ENCODE measurements around the gene CAMSAP2.

CAMSAP2 gene, protein sequence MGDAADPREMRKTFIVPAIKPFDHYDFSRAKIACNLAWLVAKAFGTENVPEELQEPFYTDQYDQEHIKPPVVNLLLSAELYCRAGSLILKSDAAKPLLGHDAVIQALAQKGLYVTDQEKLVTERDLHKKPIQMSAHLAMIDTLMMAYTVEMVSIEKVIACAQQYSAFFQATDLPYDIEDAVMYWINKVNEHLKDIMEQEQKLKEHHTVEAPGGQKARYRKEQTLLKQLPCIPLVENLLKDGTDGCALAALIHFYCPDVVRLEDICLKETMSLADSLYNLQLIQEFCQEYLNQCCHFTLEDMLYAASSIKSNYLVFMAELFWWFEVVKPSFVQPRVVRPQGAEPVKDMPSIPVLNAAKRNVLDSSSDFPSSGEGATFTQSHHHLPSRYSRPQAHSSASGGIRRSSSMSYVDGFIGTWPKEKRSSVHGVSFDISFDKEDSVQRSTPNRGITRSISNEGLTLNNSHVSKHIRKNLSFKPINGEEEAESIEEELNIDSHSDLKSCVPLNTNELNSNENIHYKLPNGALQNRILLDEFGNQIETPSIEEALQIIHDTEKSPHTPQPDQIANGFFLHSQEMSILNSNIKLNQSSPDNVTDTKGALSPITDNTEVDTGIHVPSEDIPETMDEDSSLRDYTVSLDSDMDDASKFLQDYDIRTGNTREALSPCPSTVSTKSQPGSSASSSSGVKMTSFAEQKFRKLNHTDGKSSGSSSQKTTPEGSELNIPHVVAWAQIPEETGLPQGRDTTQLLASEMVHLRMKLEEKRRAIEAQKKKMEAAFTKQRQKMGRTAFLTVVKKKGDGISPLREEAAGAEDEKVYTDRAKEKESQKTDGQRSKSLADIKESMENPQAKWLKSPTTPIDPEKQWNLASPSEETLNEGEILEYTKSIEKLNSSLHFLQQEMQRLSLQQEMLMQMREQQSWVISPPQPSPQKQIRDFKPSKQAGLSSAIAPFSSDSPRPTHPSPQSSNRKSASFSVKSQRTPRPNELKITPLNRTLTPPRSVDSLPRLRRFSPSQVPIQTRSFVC (N-terminal part only)

DNA sequence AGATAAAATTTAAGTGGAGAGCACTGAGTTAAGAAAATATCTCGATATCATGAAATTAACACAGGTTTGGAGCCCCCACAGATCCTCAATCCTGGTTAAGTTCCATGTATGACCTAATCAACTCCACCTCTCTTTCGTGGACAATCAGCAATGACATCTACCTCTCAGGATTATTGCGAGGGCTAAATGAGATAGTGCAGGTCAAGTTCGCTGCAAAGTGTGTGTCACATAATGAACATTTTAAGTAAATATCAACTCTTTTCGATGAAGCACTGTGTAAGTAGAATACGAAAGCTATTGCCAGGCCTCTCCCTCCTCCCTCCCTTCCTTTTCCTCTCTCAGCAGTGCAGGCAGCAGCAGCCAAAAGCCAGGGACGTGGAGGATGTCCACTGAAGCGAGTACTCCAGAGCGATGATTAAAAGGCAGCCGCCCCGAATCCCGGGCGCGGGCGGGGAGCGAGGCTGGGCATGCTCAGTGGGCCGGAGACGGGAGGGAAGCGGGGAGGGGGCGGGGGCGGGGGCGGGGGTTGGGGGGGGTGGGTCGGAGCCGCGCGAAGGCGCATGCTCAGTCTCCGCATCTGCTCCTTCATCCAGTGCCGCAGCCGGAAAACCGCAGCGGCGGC lies at the start of gene CAMSAP2:
Gene CAMSAP2, plus strand, starts transcription at position 567 of the 622 bp plus-strand sequence. CDS start 935 bp downstream, outside the sequence.
- DNase-seq = peak in 13 of 14 donors; percentile 77 to 99 (median 93)

DNA sequence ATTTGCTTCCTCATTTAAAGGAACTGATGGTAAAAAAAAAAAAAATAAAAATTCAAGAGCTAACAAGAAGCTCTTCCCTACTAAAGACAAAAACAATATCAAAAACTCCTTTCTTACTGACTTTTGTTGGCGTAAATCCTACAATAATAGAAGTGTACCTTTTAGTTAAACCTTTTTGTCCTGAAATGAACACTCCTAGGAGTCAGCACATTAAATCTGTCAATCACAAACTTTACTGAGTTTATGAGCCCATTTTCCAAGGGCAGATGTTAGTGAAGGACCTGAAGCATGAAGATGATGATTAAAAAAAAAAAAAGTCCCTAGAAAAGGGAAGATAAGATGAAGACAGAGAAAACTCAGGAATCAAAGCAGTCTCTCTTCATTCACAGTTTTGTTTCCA lies 46.4 kb upstream of the CAMSAP2 start:
- DNase-seq = no peak

DNA sequence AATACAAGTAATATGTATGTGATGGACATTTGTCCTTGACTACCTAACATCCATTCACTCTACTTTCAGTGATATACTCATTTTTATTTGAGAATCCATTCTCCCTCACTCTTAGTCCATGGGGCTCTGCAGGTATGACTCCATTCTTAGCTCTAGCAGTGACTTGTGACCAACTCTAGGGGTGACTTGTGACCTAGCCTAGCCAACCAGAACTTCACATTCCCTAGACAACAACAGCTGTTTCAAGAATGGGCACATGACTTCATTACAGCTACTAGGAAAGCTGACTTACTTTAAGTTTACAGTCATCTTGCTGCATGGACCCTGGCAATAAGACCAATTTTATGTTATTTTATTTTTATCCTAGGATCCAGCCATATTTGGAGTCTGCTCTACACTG lies 45.4 kb upstream of the CAMSAP2 start:
- no peak for DNase-seq

GRCh38 chr1:200694738-200695137 lies 44.0 kb upstream of the CAMSAP2 start:
- no peak for DNase-seq

- DNase-seq = no peak
These were observed 38.8 kb upstream of the CAMSAP2 start for GRCh38 chr1:200699871-200700270.

- no peak for DNase-seq
These were observed 33.6 kb upstream of the CAMSAP2 start for GRCh38 chr1:200704986-200705500.

DNA sequence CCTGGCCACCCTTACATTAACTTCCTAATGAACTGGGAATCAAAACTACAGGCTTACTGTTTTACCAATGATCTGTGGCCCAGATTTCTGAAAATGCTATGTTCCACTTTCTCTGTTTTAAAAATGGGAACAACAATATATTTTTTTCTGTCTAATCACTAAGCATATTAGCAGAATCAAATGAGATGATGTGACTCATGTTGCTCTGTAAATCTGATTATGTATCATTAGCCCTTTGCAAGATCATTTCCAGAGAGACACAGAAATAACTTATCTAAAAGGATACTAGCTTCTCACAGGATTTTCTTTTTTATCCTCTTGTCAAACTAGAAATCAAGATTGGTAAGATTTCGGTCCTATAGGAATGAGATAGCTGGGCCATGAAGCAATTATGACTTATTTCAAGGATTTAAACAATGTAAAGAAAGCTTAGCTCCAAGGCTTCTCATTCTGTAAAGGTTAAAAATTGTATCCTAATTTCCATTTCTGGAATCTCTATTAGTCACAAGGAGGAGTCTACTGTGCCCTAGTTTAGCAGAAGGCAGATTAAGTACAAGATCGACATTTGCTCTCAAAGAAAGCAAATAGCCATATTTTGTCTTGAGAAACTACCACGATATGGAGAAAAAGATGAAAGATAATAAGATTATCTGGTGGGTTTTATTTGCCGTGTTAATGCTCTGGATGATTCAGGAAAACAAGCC lies 32.4 kb upstream of the CAMSAP2 start:
- DNase-seq = no peak

GRCh38 chr1:200707116-200707515 lies 31.6 kb upstream of the CAMSAP2 start:
- DNase-seq = no peak

- no peak for DNase-seq
These were observed 30.5 kb upstream of the CAMSAP2 start for GRCh38 chr1:200708161-200708560.

GRCh38 chr1:200708769-200709168 lies 29.9 kb upstream of the CAMSAP2 start:
- no peak for DNase-seq

GRCh38 chr1:200710166-200710565 lies 28.5 kb upstream of the CAMSAP2 start:
- DNase-seq = no peak

GRCh38 chr1:200714504-200715187 lies 24.0 kb upstream of the CAMSAP2 start:
- DNase-seq = no peak

DNA sequence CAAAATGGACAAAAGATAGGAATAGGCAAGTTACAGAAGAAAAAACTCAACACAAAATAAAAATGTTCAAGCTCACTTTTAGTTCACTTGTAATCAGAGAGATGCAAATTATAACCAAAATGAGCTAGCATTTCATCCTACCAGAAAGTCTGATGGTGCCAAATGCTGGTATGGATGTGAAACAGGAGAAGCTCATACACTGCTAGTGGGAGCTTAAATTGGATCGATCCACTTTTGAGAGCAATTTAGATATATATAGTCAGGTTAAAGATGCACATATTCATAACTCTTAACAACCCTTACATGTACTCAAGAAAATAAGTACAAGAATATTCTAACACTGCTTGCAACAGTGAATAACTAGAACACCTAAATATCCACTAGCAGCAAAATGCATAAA lies 18.5 kb upstream of the CAMSAP2 start:
- DNase-seq = no peak

DNA sequence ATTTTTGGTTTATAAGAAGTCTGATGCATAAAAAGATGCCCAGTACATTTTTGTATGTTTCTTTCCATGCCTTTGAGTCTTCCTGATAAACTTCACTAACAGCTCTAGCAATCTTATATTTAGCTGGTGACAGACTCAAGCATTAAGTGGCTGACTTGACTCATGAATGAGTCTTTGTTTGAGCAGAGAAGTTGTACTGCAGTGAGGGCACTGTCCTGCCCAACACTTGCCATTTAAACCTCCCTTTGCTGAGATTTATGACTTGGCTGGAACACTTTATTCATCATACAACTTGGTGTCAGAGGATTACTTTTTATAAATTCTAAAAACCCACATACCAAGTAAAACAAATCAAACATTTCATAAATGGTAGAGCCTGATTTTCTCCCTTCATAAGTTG lies 14.6 kb upstream of the CAMSAP2 start:
- DNase-seq = no peak

- no peak for DNase-seq
These were observed 11.4 kb upstream of the CAMSAP2 start for GRCh38 chr1:200727257-200727656.

- DNase-seq = no peak
These were observed 8.8 kb upstream of the CAMSAP2 start for GRCh38 chr1:200729863-200730262.

- DNase-seq = no peak
These were observed 6.9 kb upstream of the CAMSAP2 start for GRCh38 chr1:200731654-200732332.

DNA sequence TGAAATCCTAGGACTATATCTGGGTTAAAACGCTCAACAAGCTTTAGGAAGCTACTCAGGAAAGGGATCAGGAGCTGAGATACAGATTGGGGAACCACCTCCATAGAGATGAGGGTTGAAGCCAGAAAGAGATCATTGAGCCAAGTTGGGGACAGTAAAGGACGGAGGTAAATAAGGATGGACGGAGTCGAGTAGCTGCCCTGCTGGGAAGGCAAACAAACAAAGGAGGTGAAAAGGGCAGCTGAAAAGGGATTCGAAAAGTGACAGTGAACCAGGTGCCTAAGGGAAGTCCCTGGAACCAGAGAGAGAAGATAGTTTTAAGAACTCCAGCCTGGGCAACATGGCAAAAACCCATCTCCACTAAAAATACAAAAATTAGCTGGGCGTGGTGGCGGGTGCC lies 6.3 kb upstream of the CAMSAP2 start:
- DNase-seq = no peak

DNA sequence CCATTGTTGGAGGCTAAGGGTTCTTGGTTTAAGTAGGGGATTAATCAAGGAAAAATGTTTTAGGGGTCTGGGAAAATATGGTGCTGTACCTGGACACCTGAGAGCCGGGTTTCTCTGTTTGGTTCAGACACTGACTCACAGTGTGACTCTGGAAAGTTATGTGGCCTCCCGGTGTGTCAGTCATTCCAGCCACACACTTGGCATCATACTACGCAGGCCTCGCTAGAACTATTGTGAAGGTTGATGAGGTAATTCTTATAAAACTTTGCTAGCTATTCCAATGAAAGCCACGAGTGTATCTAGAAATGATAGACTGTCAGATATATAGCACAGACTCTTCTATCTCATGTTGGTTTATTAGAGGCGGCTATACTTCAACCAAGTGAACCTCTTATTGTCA lies 4.8 kb upstream of the CAMSAP2 start:
- DNase-seq = no peak

DNA sequence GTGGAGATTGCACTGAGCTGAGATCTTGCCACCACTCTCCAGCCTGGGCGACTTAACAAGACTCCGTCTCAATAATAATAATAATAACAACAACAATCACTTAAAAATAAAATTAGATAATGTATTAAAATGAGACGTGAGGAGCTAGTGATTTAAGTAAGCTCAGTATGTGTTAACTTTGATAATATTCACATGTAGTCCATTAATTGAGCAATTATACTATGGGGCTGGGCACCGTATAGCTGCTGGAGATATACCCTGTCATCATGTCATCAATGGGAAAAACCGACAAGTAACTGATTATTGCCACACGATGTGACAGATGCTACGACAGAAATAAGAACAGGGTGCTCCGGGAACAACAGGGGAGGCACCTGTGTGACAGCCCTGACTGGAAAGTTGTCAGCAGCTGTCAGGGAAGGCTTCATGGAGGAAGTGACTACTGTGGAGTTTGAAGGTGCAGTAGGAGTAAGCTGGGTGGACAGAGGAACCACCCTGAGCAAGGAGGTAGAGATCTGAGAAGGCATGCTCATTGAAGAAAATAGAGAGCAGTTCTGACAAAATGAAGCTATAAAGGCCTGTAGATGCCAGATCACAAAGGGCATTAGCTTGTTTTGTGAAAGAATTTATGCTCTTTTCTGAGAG lies 924 bp upstream of the CAMSAP2 start:
- no peak for DNase-seq
